HCT116 (cell line): ENCODE measurements around the gene IDI1. TPM values are rescaled to one million over a fixed set of nuclear protein-coding genes. Genes with fewer than 3 reads are reported as not detected.

Experiments used
- ATAC-seq: fragments of 200-7000 bp; cut with Tn5 transposase; 2 replicates; pipeline ENCODE4 v1.9.1; 2020; ENCODE audit warnings: mild to moderate bottlenecking, moderate library complexity
- BruUV-seq: library from RNA; stranded (reverse); fragments of 400-500 nt; replicated peaks from 2 replicates; lab custom pipeline; 2021; lab: Mats Ljungman, UMichigan
- CTCF ChIA-PET: fragments of 300-600 bp; sonication (Branson Sonifier 250); formaldehyde crosslinking; loops from one replicate; lab custom pipeline; 2021; ENCODE audit warnings: antibody characterized with exemption; lab: Charles Lee
- POLR2A ChIA-PET: fragments of 300-600, 350-600 bp; sonication (Branson Sonifier 250); formaldehyde crosslinking; loops from one replicate; lab custom pipeline; 2021; ENCODE audit warnings: antibody characterized with exemption; lab: Charles Lee
- RAD21 ChIA-PET, 2 experiments: fragments of 300-600 bp; sonication (Branson Sonifier 250); formaldehyde crosslinking; loops; one replicate each; lab custom pipeline; 2023; ENCODE audit warnings: low total read pairs in 2 of 2; ENCODE audit not compliant: uncharacterized antibody in 2 of 2, unreplicated experiment in 2 of 2, low non-redundant PET in 1 of 2; lab: Charles Lee
- DNase-seq: peaks from one replicate; pipeline ENCODE4 v3.0.0-alpha.2; 2010; ENCODE audit warnings: low read depth, low spot score
- H2AFZ ChIP-seq: fragments of 200-600 bp; shearing (Covaris generic), sonication (generic); 2 replicates; pipeline ENCODE4 v1.6.1; 2017; ENCODE audit warnings: low read depth, mixed run types, mixed read lengths, antibody characterized with exemption, low read length; ENCODE audit not compliant: poor library complexity, severe bottlenecking
- H3K27ac ChIP-seq: 2 replicates; pipeline ENCODE4 v1.5.1; 2012; ENCODE audit warnings: low read depth, low read length
- H3K27me3 ChIP-seq: fragments of 200-600 bp; sonication (generic); 2 replicates; pipeline ENCODE4 v1.6.1; 2016; ENCODE audit warnings: mixed run types, low read length, mixed read lengths; ENCODE audit not compliant: insufficient read depth
- H3K36me3 ChIP-seq, 2 experiments: fragments of 200-500 bp in 1 of 2; fragments of 200-600 bp in 1 of 2; sonication (Bioruptor generic) in 1 of 2; sonication (generic) in 1 of 2; 2 replicates each; pipeline versions ENCODE4 v1.5.1 to v1.6.1; 2014 to 2016; ENCODE audit warnings: low read length in 2 of 2, inconsistent platforms in 1 of 2, mixed read lengths in 1 of 2, mixed run types in 1 of 2; ENCODE audit not compliant: insufficient read depth in 2 of 2, control insufficient read depth in 1 of 2
- H3K4me1 ChIP-seq, 2 experiments: fragments of 200-600 bp in 1 of 2; sonication (generic) in 1 of 2; 2 replicates each; pipeline versions ENCODE4 v1.5.1 to v1.6.1; 2012 to 2017; ENCODE audit warnings: low read length in 2 of 2, inconsistent platforms in 1 of 2, mild to moderate bottlenecking in 1 of 2, mixed read lengths in 1 of 2, mixed run types in 1 of 2, moderate library complexity in 1 of 2; ENCODE audit not compliant: insufficient read depth in 2 of 2, control insufficient read depth in 1 of 2
- H3K4me2 ChIP-seq: fragments of 200-600 bp; sonication (generic); 2 replicates; pipeline ENCODE4 v1.6.1; 2017; ENCODE audit warnings: mixed run types, low read length, mixed read lengths
- H3K4me3 ChIP-seq, 2 experiments: fragments of 200-600 bp in 1 of 2; sonication (generic) in 1 of 2; replicated peaks in 1 of 2; 2 replicates each; pipeline ENCODE4 v1.5.1; 2011 to 2016; ENCODE audit warnings: low read length in 2 of 2, control low read depth in 1 of 2, low read depth in 1 of 2, mild to moderate bottlenecking in 1 of 2, mixed read lengths in 1 of 2, mixed run types in 1 of 2
- H3K79me2 ChIP-seq: fragments of 200-600 bp; sonication (generic); 2 replicates; pipeline ENCODE4 v1.6.1; 2017; ENCODE audit warnings: mild to moderate bottlenecking, mixed run types, low read length, moderate library complexity, mixed read lengths; ENCODE audit not compliant: insufficient read depth
- H3K9ac ChIP-seq: fragments of 200-600 bp; sonication (generic); 2 replicates; pipeline ENCODE4 v1.6.1; 2016; ENCODE audit warnings: low read length, mixed read lengths
- H3K9me2 ChIP-seq: fragments of 200-600 bp; sonication (generic), shearing (Covaris generic); 2 replicates; pipeline ENCODE4 v1.6.1; 2017; ENCODE audit warnings: mixed run types, mild to moderate bottlenecking, moderate library complexity; ENCODE audit not compliant: insufficient read depth
- H3K9me3 ChIP-seq, 2 experiments: fragments of 200-500 bp in 1 of 2; fragments of 200-600 bp in 1 of 2; sonication (Bioruptor generic) in 1 of 2; sonication (generic) in 1 of 2; 2 replicates each; pipeline ENCODE4 v1.6.1; 2014 to 2017; ENCODE audit warnings: low read length in 2 of 2, mixed read lengths in 2 of 2, inconsistent platforms in 1 of 2, low read depth in 1 of 2, mild to moderate bottlenecking in 1 of 2, mixed run types in 1 of 2, moderate library complexity in 1 of 2; ENCODE audit not compliant: control insufficient read depth in 1 of 2, insufficient read depth in 1 of 2
- H4K20me1 ChIP-seq: fragments of 200-600 bp; sonication (generic), shearing (Covaris generic); 2 replicates; pipeline ENCODE4 v1.6.1; 2017; ENCODE audit warnings: mixed run types, mild to moderate bottlenecking, moderate library complexity; ENCODE audit not compliant: insufficient read depth
- ATF3 ChIP-seq: IDR thresholded peaks from 2 replicates; pipeline ENCODE4 v1.6.1; 2012
- CEBPB ChIP-seq: IDR thresholded peaks from 2 replicates; pipeline ENCODE4 v1.6.1; 2012; ENCODE audit warnings: low read depth
- EGR1 ChIP-seq: IDR thresholded peaks from 2 replicates; pipeline ENCODE4 v1.6.1; 2012; ENCODE audit warnings: low read depth
- ELF1 ChIP-seq: IDR thresholded peaks from 2 replicates; pipeline ENCODE4 v1.6.1; 2012; ENCODE audit warnings: low read depth, borderline replicate concordance
- EZH2 ChIP-seq: fragments of 200-600 bp; sonication (generic); IDR thresholded peaks from 2 replicates; pipeline ENCODE4 v1.6.1; 2017; ENCODE audit warnings: antibody characterized with exemption, mixed run types
- JUND ChIP-seq: IDR thresholded peaks from 2 replicates; pipeline ENCODE4 v1.6.1; 2012
- MAX ChIP-seq: IDR thresholded peaks from 2 replicates; pipeline ENCODE4 v1.6.1; 2012
- REST ChIP-seq: IDR thresholded peaks from 2 replicates; pipeline ENCODE4 v1.6.1; 2012; ENCODE audit warnings: low read depth
- SIN3A ChIP-seq: IDR thresholded peaks from 2 replicates; pipeline ENCODE4 v1.6.1; 2012; ENCODE audit warnings: low read depth
- SRF ChIP-seq: IDR thresholded peaks from 2 replicates; pipeline ENCODE4 v1.6.1; 2012; ENCODE audit warnings: low read depth
- TCF7L2 ChIP-seq: IDR thresholded peaks from 2 replicates; pipeline ENCODE4 v1.7.0; 2011; ENCODE audit warnings: borderline replicate concordance, inconsistent platforms; ENCODE audit not compliant: insufficient read depth, insufficient read length; ENCODE audit errors: extremely low read depth
- intact Hi-C: fragments of 100-400 bp; cut with micrococcal nuclease; formaldehyde crosslinking; loops from 2 replicates; pipeline ENCODE4 v1.10.0; 2022
- total RNA-seq: library from RNA; stranded (reverse); gene quantifications from one replicate; pipeline ENCODE4 v1.2.1, GENCODE V29; 2021; ENCODE audit not compliant: unreplicated experiment

Gene IDI1
- total RNA-seq, 1 experiment from 2014 or later = 37.8 TPM

GRCh38 chr10:1003884-1004670 is 44.8 kb downstream of the IDI1 start:
- TF ChIP-seq ELF1 (no peak), REST (no peak), ATF3 (no peak), CEBPB (no peak), MAX (no peak), TCF7L2 (no peak), EGR1 (no peak), SIN3A (no peak), EZH2 (no peak), SRF (no peak), JUND (no peak)
- intact Hi-C loops = no loop called here
- ChIA-PET RAD21 (no interaction called here), CTCF (no interaction called here), POLR2A (interaction anchor here (0.9 kb wide), 1 partner anchor 16 kb away, joined by 5 read pairs; the partner anchor contains the start of gene GTPBP4)
- peaks cover 81 to 86% of the 10 kb centered on the region in 2 experiments for H3K36me3 ChIP-seq
- no peaks in the 10 kb centered on the region for H3K9me2 ChIP-seq
- DNase-seq = no peak
- no peak overlapping the region for H3K4me3 ChIP-seq
- no peak overlapping the region for H3K9ac ChIP-seq
- peak; percentile 28; the same call in 1 of the 2 replicates for ATAC-seq
- H3K79me2 ChIP-seq = peaks cover 97% of the 10 kb centered on the region
- no peaks in the 10 kb centered on the region for H3K4me1 ChIP-seq
- H3K9me3 ChIP-seq = peaks cover 0 to 4% of the 10 kb centered on the region in 2 experiments; a peak in 1 of 4 replicates
- no peak overlapping the region for H2AFZ ChIP-seq
- H3K4me2 ChIP-seq = no peak overlapping the region
- peaks cover 19% of the 10 kb centered on the region; the same call in 1 of the 2 replicates for H4K20me1 ChIP-seq
- no peak overlapping the region; the same call in 1 of the 2 replicates for H3K27ac ChIP-seq
- H3K27me3 ChIP-seq = no peaks in the 10 kb centered on the region
- BruUV-seq = no TSS peak
